IMR-90 (cell line): ENCODE data around the gene DHRS3. TPM values are rescaled to one million over a fixed set of nuclear protein-coding genes. Genes with fewer than 3 reads are reported as not detected.

ENCODE experiments used
- ATAC-seq: fragments of 200-7000 bp; cut with Tn5 transposase; 2 replicates; pipeline ENCODE4 v1.9.1; 2020; ENCODE audit warnings: low read depth, mild to moderate bottlenecking, moderate library complexity
- BruUV-seq: library from RNA; stranded (reverse); fragments of 400-500 nt; replicated peaks from 2 replicates; lab custom pipeline; 2021; lab: Mats Ljungman, UMichigan
- CTCF ChIA-PET: fragments of 300-600 bp; formaldehyde crosslinking; extraction: SDS; loops from one replicate; lab custom pipeline; 2021; ENCODE audit warnings: antibody characterized with exemption; lab: Yijun Ruan, JAX
- POLR2A ChIA-PET: fragments of 300-600 bp; sonication (Branson Sonifier 250); formaldehyde crosslinking; loops from one replicate; lab custom pipeline; 2022; ENCODE audit warnings: antibody characterized with exemption; ENCODE audit not compliant: unreplicated experiment; lab: Charles Lee
- DNase-seq: peaks from one replicate; pipeline ENCODE4 v3.0.0; 2013
- H2AFZ ChIP-seq: replicated peaks from 2 replicates; pipeline ENCODE3; 2013; ENCODE audit warnings: low read length, mild to moderate bottlenecking; ENCODE audit not compliant: poor library complexity
- H2AK5ac ChIP-seq: 2 replicates; pipeline ENCODE4 v1.6.1; 2013; ENCODE audit warnings: low read depth, low read length, inconsistent platforms
- H2AK9ac ChIP-seq: replicated peaks from 2 replicates; pipeline ENCODE3; 2013; ENCODE audit warnings: mild to moderate bottlenecking, low read depth, low read length, moderate library complexity; ENCODE audit not compliant: poor library complexity
- H2BK120ac ChIP-seq: 2 replicates; pipeline ENCODE4 v1.6.1; 2013; ENCODE audit warnings: low read depth, low read length, inconsistent platforms
- H2BK15ac ChIP-seq: 3 replicates; pipeline ENCODE4 v1.6.1; 2013; ENCODE audit warnings: low read depth, low read length, inconsistent platforms
- H2BK20ac ChIP-seq: 2 replicates; pipeline ENCODE4 v1.6.1; 2013; ENCODE audit warnings: low read depth, mild to moderate bottlenecking, inconsistent platforms, low read length, moderate library complexity
- H2BK5ac ChIP-seq: 2 replicates; pipeline ENCODE4 v1.6.1; 2013; ENCODE audit warnings: mild to moderate bottlenecking, low read depth, low read length, inconsistent platforms; ENCODE audit not compliant: poor library complexity, severe bottlenecking
- H3K14ac ChIP-seq: replicated peaks from 2 replicates; pipeline ENCODE4 v1.6.1; 2013; ENCODE audit warnings: low read depth, low read length, inconsistent platforms
- H3K18ac ChIP-seq: 2 replicates; pipeline ENCODE4 v1.6.1; 2013; ENCODE audit warnings: low read depth, low read length, control low read depth
- H3K23ac ChIP-seq: 2 replicates; pipeline ENCODE4 v1.6.1; 2013; ENCODE audit warnings: low read depth, low read length, inconsistent platforms
- H3K27ac ChIP-seq: 2 replicates; pipeline ENCODE4 v1.5.1; 2013; ENCODE audit warnings: mild to moderate bottlenecking, control low read depth, low read length; ENCODE audit not compliant: insufficient read depth
- H3K27me3 ChIP-seq: 2 replicates; pipeline ENCODE4 v1.6.1; 2013; ENCODE audit warnings: low read length; ENCODE audit not compliant: control insufficient read depth, insufficient read depth
- H3K36me3 ChIP-seq: 2 replicates; pipeline ENCODE4 v1.6.1; 2013; ENCODE audit warnings: low read length, mixed read lengths; ENCODE audit not compliant: control insufficient read depth, insufficient read depth
- H3K4ac ChIP-seq: 2 replicates; pipeline ENCODE4 v1.6.1; 2013; ENCODE audit warnings: low read depth, low read length, inconsistent platforms
- H3K4me1 ChIP-seq: 2 replicates; pipeline ENCODE4 v1.6.1; 2013; ENCODE audit warnings: low read length, mixed read lengths; ENCODE audit not compliant: control insufficient read depth, insufficient read depth
- H3K4me2 ChIP-seq: 2 replicates; pipeline ENCODE4 v1.6.1; 2013; ENCODE audit warnings: low read depth, mild to moderate bottlenecking, control low read depth, low read length, moderate library complexity
- H3K4me3 ChIP-seq: 2 replicates; pipeline ENCODE4 v1.5.1; 2013; ENCODE audit warnings: low read depth, mild to moderate bottlenecking, control low read depth, low read length, moderate library complexity; ENCODE audit not compliant: insufficient read depth
- H3K56ac ChIP-seq: 2 replicates; pipeline ENCODE4 v1.6.1; 2013; ENCODE audit warnings: low read length, inconsistent platforms; ENCODE audit not compliant: insufficient read depth; ENCODE audit errors: extremely low read depth
- H3K79me1 ChIP-seq, 2 experiments: 2 replicates each; pipeline ENCODE4 v1.6.1; 2013; ENCODE audit warnings: low read length in 2 of 2, inconsistent platforms in 1 of 2, low read depth in 1 of 2
- H3K9ac ChIP-seq: 2 replicates; pipeline ENCODE4 v1.6.1; 2013; ENCODE audit warnings: low read depth, low read length, control low read depth
- H3K9me1 ChIP-seq: 2 replicates; pipeline ENCODE4 v1.6.1; 2013; ENCODE audit warnings: low read length, inconsistent platforms; ENCODE audit not compliant: insufficient read depth
- H3K9me3 ChIP-seq: 2 replicates; pipeline ENCODE4 v1.6.1; 2013; ENCODE audit warnings: low read length; ENCODE audit not compliant: control insufficient read depth, insufficient read depth
- H4K20me1 ChIP-seq: 2 replicates; pipeline ENCODE4 v1.6.1; 2013; ENCODE audit warnings: low read length, inconsistent platforms; ENCODE audit not compliant: insufficient read depth
- H4K5ac ChIP-seq: 2 replicates; pipeline ENCODE4 v1.6.1; 2013; ENCODE audit warnings: mild to moderate bottlenecking, low read depth, low read length, control low read depth
- H4K8ac ChIP-seq, 2 experiments: 2 replicates each; pipeline ENCODE4 v1.6.1; 2013; ENCODE audit warnings: low read depth in 2 of 2, low read length in 2 of 2, control low read depth in 1 of 2, inconsistent platforms in 1 of 2
- H4K91ac ChIP-seq: 2 replicates; pipeline ENCODE4 v1.6.1; 2013; ENCODE audit warnings: low read depth, low read length, inconsistent platforms; ENCODE audit not compliant: insufficient read depth
- BHLHE40 ChIP-seq: fragments of 150-350 bp; IDR thresholded peaks from 2 replicates; pipeline ENCODE4 v1.6.1; 2016; ENCODE audit warnings: mild to moderate bottlenecking, low read depth, low read length
- CEBPB ChIP-seq: IDR thresholded peaks from 2 replicates; pipeline ENCODE4 v1.6.1; 2012; ENCODE audit warnings: low read depth, low read length, improper control_type of control experiment
- CHD1 ChIP-seq: IDR thresholded peaks from 2 replicates; pipeline ENCODE4 v1.6.1; 2012; ENCODE audit warnings: low read depth, low read length, improper control_type of control experiment
- FOS ChIP-seq: fragments of 150-350 bp; IDR thresholded peaks from 2 replicates; pipeline ENCODE4 v1.6.1; 2016; ENCODE audit warnings: low read depth, low read length
- MXI1 ChIP-seq: IDR thresholded peaks from 2 replicates; pipeline ENCODE4 v1.6.1; 2012; ENCODE audit warnings: low read depth, mild to moderate bottlenecking, low read length, moderate library complexity, borderline replicate concordance
- WGBS, 2 experiments: methylation state at CpG; one replicate each; pipeline versions ENCODE4 v1.1.5 to v1.1.7; 2013; ENCODE audit warnings: missing lambda C conversion rate in 2 of 2; ENCODE audit not compliant: insufficient read length in 1 of 2; ENCODE audit errors: extremely low coverage in 2 of 2; 5-methylcytosine and 5-hydroxymethylcytosine counted together
- dilution Hi-C: fragments of 300-500 bp; cut with HindIII; formaldehyde crosslinking; loops from one replicate; pipeline ENCODE4 v1.14.3; 2018; ENCODE audit warnings: low sequenced_read_pairs; ENCODE audit not compliant: unreplicated experiment
- in situ Hi-C: fragments of 300-500 bp; cut with MboI; formaldehyde crosslinking; loops from 3 replicates; pipeline ENCODE4 v1.14.3; 2019; ENCODE audit warnings: low sequenced_read_pairs, inconsistent platforms, mixed read lengths
- intact Hi-C: fragments of 100-400 bp; cut with micrococcal nuclease; formaldehyde crosslinking; loops from 2 replicates; pipeline ENCODE4 v1.10.0; 2022
- polyA plus RNA-seq, 3 experiments: library from polyadenylated mRNA; depleted of rRNA; stranded (reverse); fragments of >200 nt; gene quantifications; 2 replicates each; pipeline ENCODE4 v1.2.3, GENCODE V29; 2012; ENCODE audit warnings: low replicate concordance in 1 of 3
- total RNA-seq: library from RNA; depleted of rRNA; stranded (reverse); fragments of >200 nt; gene quantifications from 2 replicates; pipeline ENCODE4 v1.2.3, GENCODE V29; 2012

DHRS3 gene
- total and polyA plus RNA-seq, 2 of the 4 experiments (the other 2 are of a cell fraction): 11.2 to 14.5 TPM

- Histone ChIP-seq H2AK9ac (no peak overlapping the region), H2BK5ac (no peak overlapping the region), H4K5ac (no peak overlapping the region), H3K9ac (no peak overlapping the region), H3K4ac (no peak overlapping the region), H2BK120ac (no peak overlapping the region), H3K4me3 (no peak overlapping the region), H2BK15ac (no peak overlapping the region), H4K91ac (no peak overlapping the region), H3K23ac (no peak overlapping the region), H3K79me1 (no peaks in the 10 kb centered on the region), H3K36me3 (no peaks in the 10 kb centered on the region), H3K4me1 (peaks cover 23% of the 10 kb centered on the region), H3K14ac (no peak overlapping the region), H2AK5ac (no peak overlapping the region), H3K27me3 (peaks cover 3% of the 10 kb centered on the region; the same call in 1 of the 2 replicates), H3K27ac (no peak overlapping the region), H4K8ac (no peak overlapping the region), H2AFZ (no peak overlapping the region), H3K56ac (no peak overlapping the region), H2BK20ac (no peak overlapping the region), H3K9me1 (peaks cover 6% of the 10 kb centered on the region; the same call in 1 of the 2 replicates), H3K4me2 (no peak overlapping the region), H3K9me3 (peaks cover 2% of the 10 kb centered on the region; the same call in 1 of the 2 replicates), H4K20me1 (no peaks in the 10 kb centered on the region), H3K18ac (no peak overlapping the region)
- dilution Hi-C loops (no loop called here), intact Hi-C loops (no loop called here), in situ Hi-C loops (no loop called here)
- no TSS peak for BruUV-seq
- TF ChIP-seq MXI1 (no peak), BHLHE40 (no peak), FOS (no peak), CHD1 (no peak), CEBPB (no peak)
- CTCF ChIA-PET: interaction anchor here (0.7 to 0.9 kb wide), 2 partner anchors 113 to 130 kb away, joined by 3 to 4 read pairs; no protein-coding TSS in a partner anchor
- DNase-seq (no peak), ATAC-seq (no peak)
- WGBS, 2 experiments: no CpG with 5 or more reads among the region's 4 CpGs
- POLR2A ChIA-PET: no interaction called here
Measured at GRCh38 chr1:12537294-12537693, 80.7 kb downstream of the DHRS3 start.
